Measurements from ENCODE around the gene IGLL5.

- no peak for TF ChIP-seq CTCF (optimal IDR thresholded peaks at IDR 0.05 in 1 of 3, IDR thresholded peaks at IDR 0.05 in 1 of 3, conservative IDR thresholded peaks at IDR 0.05 in 1 of 3; ENCODE audit: extremely low read depth in 1 of 3, insufficient read depth in 2 of 3, low read length in 3 of 3)
- no peak for TF ChIP-seq EZH2 (IDR thresholded peaks at IDR 0.05; ENCODE audit: low read length)
Measured at GRCh38 chr22:22915670-22916035, 28.0 kb downstream of the IGLL5 start.
